ENCODE data around the gene TSPYL1. TPM values are rescaled to one million over a fixed set of nuclear protein-coding genes. Genes with fewer than 3 reads are reported as not detected.

TSPYL1 gene
- total and polyA plus RNA-seq, 4 donors, result 25.1 to 39.8 (median 30.2) TPM

GRCh38 chr6:116254297-116255056 lies 25.3 kb downstream of the TSPYL1 start:
- peak; percentile 23 for TF ChIP-seq ZBTB33 (IDR thresholded peaks at IDR 0.05)
- TF ChIP-seq CTCF (IDR thresholded peaks at IDR 0.05; ENCODE audit: low read depth, low read length, missing input control), result no peak
- H3K4me3 ChIP-seq (ENCODE audit: low read depth in 1 of 3, low read length in 3 of 3), result peak overlapping the region; percentile 91 to 93 (median 92)
- H3K9ac ChIP-seq (ENCODE audit: low read depth in 1 of 2, low read length in 2 of 2), result peak overlapping the region; percentile 63 to 84
- no peaks in the 10 kb centered on the region for H3K27me3 ChIP-seq (ENCODE audit: control insufficient read depth in 4 of 4, insufficient read depth in 4 of 4, low read length in 3 of 4)
- H3K36me3 ChIP-seq (ENCODE audit: control insufficient read depth in 4 of 4, insufficient read depth in 3 of 4, low read depth in 1 of 4, low read length in 3 of 4), result peaks cover 0 to 3% (median 0%) of the 10 kb centered on the region in 4 donors
- DNase-seq (ENCODE audit: low spot score), result no peak
- peaks cover 13 to 45% (median 41%) of the 10 kb centered on the region in 4 donors for H3K4me1 ChIP-seq (ENCODE audit: control insufficient read depth in 4 of 4, insufficient read depth in 4 of 4, low read length in 3 of 4)
- 7% methylated on average over 4 of the region's 4 CpGs for WGBS
- no peaks in the 10 kb centered on the region for H3K9me3 ChIP-seq (ENCODE audit: control insufficient read depth in 4 of 4, low read length in 3 of 4)
- peak overlapping the region; percentile 78 for H3K27ac ChIP-seq (ENCODE audit: low read depth in 1 of 2, low read length in 2 of 2)

- DNase-seq (ENCODE audit: low spot score), result peak; percentile 91
- peak within 1 kb of the TSS; percentile 78 for H3K27ac ChIP-seq (ENCODE audit: low read depth in 1 of 2, low read length in 2 of 2)
- TF ChIP-seq HNF4G (IDR thresholded peaks at IDR 0.05) (no peak), RAD21 (IDR thresholded peaks at IDR 0.05) (no peak), FOXA2 (IDR thresholded peaks at IDR 0.05) (no peak), TAF1 (conservative IDR thresholded peaks at IDR 0.05) (peak; percentile 80), REST (IDR thresholded peaks at IDR 0.05) (peak; percentile 70), MAX (IDR thresholded peaks at IDR 0.05) (no peak), RXRA (IDR thresholded peaks at IDR 0.05) (no peak), HNF4A (conservative IDR thresholded peaks at IDR 0.05) (no peak), CTCF (IDR thresholded peaks at IDR 0.05; ENCODE audit: low read depth, low read length, missing input control) (no peak), FOXA1 (IDR thresholded peaks at IDR 0.05) (no peak), ZBTB33 (IDR thresholded peaks at IDR 0.05) (peak; percentile 99), EGR1 (IDR thresholded peaks at IDR 0.05; ENCODE audit: low read depth in 2 of 2) (no peak), SP1 (IDR thresholded peaks at IDR 0.05) (no peak), YY1 (IDR thresholded peaks at IDR 0.05) (peak; percentile 75), NR2F2 (IDR thresholded peaks at IDR 0.05) (no peak), ATF3 (IDR thresholded peaks at IDR 0.05) (peak; percentile 65), GABPA (IDR thresholded peaks at IDR 0.05 in 1 of 2, conservative IDR thresholded peaks at IDR 0.05 in 1 of 2) (peak in 1 of 2 donors; percentile 57)
Observed at GRCh38 chr6:116253505-116254296, 26.0 kb downstream of the TSPYL1 start, which contains the start of gene TSPYL4. Gene TSPYL4, minus strand, starts transcription at chr6:116254075. Its CDS starts 67 bp downstream, at chr6:116254008.

More at GRCh38 chr6:116253505-116254296, 26.0 kb downstream of the TSPYL1 start, which contains the start of gene TSPYL4:
- peak within 1 kb of the TSS; percentile 91 to 93 (median 92) for H3K4me3 ChIP-seq (ENCODE audit: low read depth in 1 of 3, low read length in 3 of 3)
- peaks cover 13 to 45% (median 41%) of the 10 kb centered on the region in 4 donors for H3K4me1 ChIP-seq (ENCODE audit: control insufficient read depth in 4 of 4, insufficient read depth in 4 of 4, low read length in 3 of 4)
- H3K9me3 ChIP-seq (ENCODE audit: control insufficient read depth in 4 of 4, low read length in 3 of 4), result no peaks in the 10 kb centered on the region
- H3K9ac ChIP-seq (ENCODE audit: low read depth in 1 of 2, low read length in 2 of 2), result peak within 1 kb of the TSS; percentile 63 to 84
- under 1% methylated on average over 53 of the region's 53 CpGs for WGBS
- H3K27me3 ChIP-seq (ENCODE audit: control insufficient read depth in 4 of 4, insufficient read depth in 4 of 4, low read length in 3 of 4), result no peaks in the 10 kb centered on the region
- H3K36me3 ChIP-seq (ENCODE audit: control insufficient read depth in 4 of 4, insufficient read depth in 3 of 4, low read depth in 1 of 4, low read length in 3 of 4), result peaks cover 0 to under 1% (median 0%) of the 10 kb centered on the region in 4 donors

All from liver (tissue), 9 donors.